ENCODE data around the gene CHORDC1. TPM values are rescaled to one million over a fixed set of nuclear protein-coding genes. Genes with fewer than 3 reads are reported as not detected.

The CHORDC1 gene
- total and polyA plus RNA-seq, 2 of the 13 experiments (the other 11 are each of a cell fraction or from before 2014, with no cell fraction given): 19.1 to 73.5 TPM

- no peak for TF ChIP-seq IRX3 (CRISPR knock-in tag; IDR thresholded peaks at IDR 0.05; ENCODE audit: borderline replicate concordance, low read depth)
- no peak for TF ChIP-seq SRSF9 (IDR thresholded peaks at IDR 0.05; ENCODE audit: borderline replicate concordance, insufficient read depth, low read depth, low read length, poor library complexity, severe bottlenecking)
- no peak for TF ChIP-seq ATM (IDR thresholded peaks at IDR 0.05; ENCODE audit: borderline replicate concordance)
- no peak for TF ChIP-seq SCMH1 (CRISPR knock-in tag; IDR thresholded peaks at IDR 0.05; ENCODE audit: borderline replicate concordance)
- no peak for TF ChIP-seq ZBED4 (CRISPR knock-in tag; IDR thresholded peaks at IDR 0.05; ENCODE audit: borderline replicate concordance)
- peak; percentile 85 for TF ChIP-seq AGO2 (optimal IDR thresholded peaks at IDR 0.05; ENCODE audit: low read depth, low read length)
- TF ChIP-seq KLF9 (CRISPR knock-in tag; IDR thresholded peaks at IDR 0.05; ENCODE audit: low read depth): no peak
- no peak for TF ChIP-seq ZNF333 (CRISPR knock-in tag; IDR thresholded peaks at IDR 0.05; ENCODE audit: borderline replicate concordance)
- TF ChIP-seq GATAD2A (CRISPR knock-in tag; IDR thresholded peaks at IDR 0.05): peak; percentile 53
- TF ChIP-seq CREM (IDR thresholded peaks at IDR 0.05): peak; percentile 58; the same call in 1 of the 2 replicates
- no peak for TF ChIP-seq CREM (CRISPR knock-in tag; IDR thresholded peaks at IDR 0.05)
- peak; percentile 87 for TF ChIP-seq ZNF501 (CRISPR knock-in tag; IDR thresholded peaks at IDR 0.05)
- no peak for TF ChIP-seq AHDC1 (CRISPR knock-in tag; IDR thresholded peaks at IDR 0.05; ENCODE audit: borderline replicate concordance)
- peak; percentile 50; the same call in 1 of the 2 replicates for TF ChIP-seq AHR (CRISPR knock-in tag; IDR thresholded peaks at IDR 0.05)
- no peak for TF ChIP-seq THYN1 (CRISPR knock-in tag; IDR thresholded peaks at IDR 0.05; ENCODE audit: borderline replicate concordance, low read depth)
- TF ChIP-seq AKAP8 (CRISPR knock-in tag; IDR thresholded peaks at IDR 0.05): peak; percentile 48; the same call in 1 of the 2 replicates
- peak; percentile 22; the same call in 1 of the 2 replicates for TF ChIP-seq CBX5 (CRISPR knock-in tag; IDR thresholded peaks at IDR 0.05; ENCODE audit: borderline replicate concordance)
- TF ChIP-seq, protein P1, sequence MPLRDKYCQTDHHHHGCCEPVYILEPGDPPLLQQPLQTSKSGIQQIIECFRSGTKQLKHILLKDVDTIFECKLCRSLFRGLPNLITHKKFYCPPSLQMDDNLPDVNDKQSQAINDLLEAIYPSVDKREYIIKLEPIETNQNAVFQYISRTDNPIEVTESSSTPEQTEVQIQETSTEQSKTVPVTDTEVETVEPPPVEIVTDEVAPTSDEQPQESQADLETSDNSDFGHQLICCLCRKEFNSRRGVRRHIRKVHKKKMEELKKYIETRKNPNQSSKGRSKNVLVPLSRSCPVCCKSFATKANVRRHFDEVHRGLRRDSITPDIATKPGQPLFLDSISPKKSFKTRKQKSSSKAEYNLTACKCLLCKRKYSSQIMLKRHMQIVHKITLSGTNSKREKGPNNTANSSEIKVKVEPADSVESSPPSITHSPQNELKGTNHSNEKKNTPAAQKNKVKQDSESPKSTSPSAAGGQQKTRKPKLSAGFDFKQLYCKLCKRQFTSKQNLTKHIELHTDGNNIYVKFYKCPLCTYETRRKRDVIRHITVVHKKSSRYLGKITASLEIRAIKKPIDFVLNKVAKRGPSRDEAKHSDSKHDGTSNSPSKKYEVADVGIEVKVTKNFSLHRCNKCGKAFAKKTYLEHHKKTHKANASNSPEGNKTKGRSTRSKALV (CRISPR knock-in tag; IDR thresholded peaks at IDR 0.05): 0 out of 2 replicates have a peak, but pooled peaks have one; percentile 54
These were observed at the start of gene CHORDC1 (continued) for GRCh38 chr11:90222459-90223247.
